Osteoblast (primary cell): ENCODE data around the gene SULT4A1. TPM values are rescaled to one million over a fixed set of nuclear protein-coding genes. Genes with fewer than 3 reads are reported as not detected.

Experiments
- DNase-seq: peaks from one replicate; pipeline ENCODE4 v3.0.0; 2011; ENCODE audit warnings: low spot score, mixed read lengths; ENCODE audit not compliant: insufficient read length; ENCODE audit errors: missing footprints
- H2AFZ ChIP-seq: 2 replicates; pipeline ENCODE4 v1.6.0; 2011; ENCODE audit warnings: mild to moderate bottlenecking, low read length
- H3K27ac ChIP-seq: 2 replicates; pipeline ENCODE4 v1.5.1; 2011; ENCODE audit warnings: mild to moderate bottlenecking, low read depth, low read length, moderate library complexity
- H3K27me3 ChIP-seq: 2 replicates; pipeline ENCODE4 v1.6.0; 2012; ENCODE audit warnings: mild to moderate bottlenecking, control low read depth, inconsistent platforms, low read length, moderate library complexity; ENCODE audit not compliant: insufficient read depth
- H3K36me3 ChIP-seq: 2 replicates; pipeline ENCODE4 v1.5.1; 2011; ENCODE audit warnings: mild to moderate bottlenecking, low read length, control low read depth, moderate library complexity; ENCODE audit not compliant: insufficient read depth
- H3K4me1 ChIP-seq: 2 replicates; pipeline ENCODE4 v1.5.1; 2011; ENCODE audit warnings: mild to moderate bottlenecking, low read length, control low read depth, moderate library complexity; ENCODE audit not compliant: insufficient read depth
- H3K4me2 ChIP-seq: 2 replicates; pipeline ENCODE4 v1.6.0; 2011; ENCODE audit warnings: mild to moderate bottlenecking, low read length; ENCODE audit not compliant: insufficient read depth
- H3K4me3 ChIP-seq: fragments of 200-600 bp; sonication (generic); 3 replicates; pipeline ENCODE4 v1.5.1; 2012; ENCODE audit warnings: mild to moderate bottlenecking, low read length, inconsistent platforms; ENCODE audit not compliant: insufficient read depth
- H3K79me2 ChIP-seq: 2 replicates; pipeline ENCODE4 v1.6.0; 2012; ENCODE audit warnings: mild to moderate bottlenecking, low read length, control low read depth, inconsistent platforms; ENCODE audit not compliant: insufficient read depth
- H3K9me3 ChIP-seq: 2 replicates; pipeline ENCODE4 v1.5.1; 2011; ENCODE audit warnings: low read depth, low read length, control low read depth
- H4K20me1 ChIP-seq: 2 replicates; pipeline ENCODE4 v1.6.0; 2012; ENCODE audit warnings: mild to moderate bottlenecking, low read length, control low read depth; ENCODE audit not compliant: insufficient read depth
- total RNA-seq: library from RNA; depleted of rRNA; stranded (reverse); fragments of >200 nt; gene quantifications from 2 replicates; pipeline ENCODE4 v1.2.3, GENCODE V29; 2012
- TF ChIP-seq, protein P1 (sequence below): IDR thresholded peaks from 2 replicates; pipeline ENCODE4 v1.5.1; 2011; ENCODE audit warnings: mild to moderate bottlenecking, low read depth, low read length, moderate library complexity; ENCODE audit errors: extremely low read depth

SULT4A1 gene
- total RNA-seq, 1 donor = under 0.01 TPM

- no peak overlapping the region for H3K4me3 ChIP-seq
- H3K4me1 ChIP-seq = no peaks in the 10 kb centered on the region
- H4K20me1 ChIP-seq = no peaks in the 10 kb centered on the region
- DNase-seq = peak; percentile 62
- H3K9me3 ChIP-seq = no peaks in the 10 kb centered on the region
- no peaks in the 10 kb centered on the region for H3K36me3 ChIP-seq
- H3K27me3 ChIP-seq = peaks cover 16% of the 10 kb centered on the region
- no peak overlapping the region for H2AFZ ChIP-seq
- TF ChIP-seq, protein P1, sequence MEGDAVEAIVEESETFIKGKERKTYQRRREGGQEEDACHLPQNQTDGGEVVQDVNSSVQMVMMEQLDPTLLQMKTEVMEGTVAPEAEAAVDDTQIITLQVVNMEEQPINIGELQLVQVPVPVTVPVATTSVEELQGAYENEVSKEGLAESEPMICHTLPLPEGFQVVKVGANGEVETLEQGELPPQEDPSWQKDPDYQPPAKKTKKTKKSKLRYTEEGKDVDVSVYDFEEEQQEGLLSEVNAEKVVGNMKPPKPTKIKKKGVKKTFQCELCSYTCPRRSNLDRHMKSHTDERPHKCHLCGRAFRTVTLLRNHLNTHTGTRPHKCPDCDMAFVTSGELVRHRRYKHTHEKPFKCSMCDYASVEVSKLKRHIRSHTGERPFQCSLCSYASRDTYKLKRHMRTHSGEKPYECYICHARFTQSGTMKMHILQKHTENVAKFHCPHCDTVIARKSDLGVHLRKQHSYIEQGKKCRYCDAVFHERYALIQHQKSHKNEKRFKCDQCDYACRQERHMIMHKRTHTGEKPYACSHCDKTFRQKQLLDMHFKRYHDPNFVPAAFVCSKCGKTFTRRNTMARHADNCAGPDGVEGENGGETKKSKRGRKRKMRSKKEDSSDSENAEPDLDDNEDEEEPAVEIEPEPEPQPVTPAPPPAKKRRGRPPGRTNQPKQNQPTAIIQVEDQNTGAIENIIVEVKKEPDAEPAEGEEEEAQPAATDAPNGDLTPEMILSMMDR = no peak
- H3K4me2 ChIP-seq = no peak overlapping the region
- H3K27ac ChIP-seq = no peak overlapping the region
- H3K79me2 ChIP-seq = no peaks in the 10 kb centered on the region
Measured at GRCh38 chr22:43886231-43886630, 23.9 kb upstream of the SULT4A1 start.

DNA sequence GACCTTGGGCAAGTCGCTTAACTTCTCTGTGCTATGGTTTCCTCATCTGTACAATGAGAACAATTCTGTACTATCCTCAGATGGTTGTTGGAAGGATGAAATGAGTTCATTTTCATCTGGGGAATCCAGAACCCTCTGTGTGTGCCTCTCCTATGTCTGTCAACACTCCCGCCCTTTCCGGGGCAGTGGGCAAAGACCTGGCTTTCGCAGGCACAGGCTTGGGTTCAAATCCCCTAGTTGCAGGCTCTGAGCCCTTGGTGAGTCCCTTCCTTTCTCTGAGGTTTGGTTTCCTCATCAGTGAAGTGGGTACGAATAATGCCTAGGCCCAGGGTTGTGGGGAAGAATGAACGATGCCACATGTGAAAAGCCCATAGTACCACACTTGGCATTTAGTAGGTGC is 23.5 kb upstream of the SULT4A1 start:
- no peaks in the 10 kb centered on the region for H4K20me1 ChIP-seq
- no peaks in the 10 kb centered on the region for H3K79me2 ChIP-seq
- H3K4me3 ChIP-seq = no peak overlapping the region
- no peaks in the 10 kb centered on the region for H3K4me1 ChIP-seq
- no peak overlapping the region for H3K4me2 ChIP-seq
- no peaks in the 10 kb centered on the region for H3K9me3 ChIP-seq
- no peaks in the 10 kb centered on the region for H3K36me3 ChIP-seq
- no peak overlapping the region for H3K27ac ChIP-seq
- DNase-seq = peak; percentile 17
- peaks cover 12% of the 10 kb centered on the region for H3K27me3 ChIP-seq
- H2AFZ ChIP-seq = no peak overlapping the region
- TF ChIP-seq, protein P1 = no peak

GRCh38 chr22:43885319-43885671 is 23.0 kb upstream of the SULT4A1 start:
- TF ChIP-seq, protein P1 = no peak

DNA sequence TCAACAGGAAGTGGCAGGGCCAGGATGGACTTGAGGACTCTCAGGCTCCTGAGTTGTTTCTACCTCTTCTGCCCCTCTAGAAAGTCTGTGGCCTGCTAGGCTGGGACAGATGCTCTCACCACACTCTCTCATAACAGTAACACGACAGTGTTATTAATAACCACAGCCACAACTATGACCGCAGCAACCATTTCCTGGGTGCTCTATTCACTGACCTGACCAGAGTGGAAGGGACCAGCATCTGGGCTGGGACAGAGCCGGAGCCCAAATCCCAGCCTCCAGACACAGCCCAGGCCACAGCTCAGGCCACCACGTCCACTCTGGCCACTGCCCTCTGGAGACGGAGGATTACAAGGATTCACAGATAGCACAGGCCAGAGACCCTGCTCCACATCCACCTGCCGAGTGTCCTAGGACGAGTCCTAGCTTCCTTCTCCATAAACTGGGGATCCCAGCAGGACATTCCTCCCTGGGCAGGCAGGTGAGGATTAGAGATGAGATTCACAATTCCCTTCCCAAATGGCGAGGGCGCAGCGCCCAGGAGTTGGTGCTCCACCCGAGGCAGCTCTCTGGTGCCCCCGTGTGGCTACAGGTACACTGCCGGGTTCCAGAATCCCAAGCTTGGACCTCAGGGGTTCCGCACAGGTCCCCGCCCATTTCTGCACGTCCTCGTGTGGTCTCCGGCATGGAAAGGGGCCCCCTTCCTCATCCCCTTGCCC is 22.4 kb upstream of the SULT4A1 start:
- no peak overlapping the region for H2AFZ ChIP-seq
- H3K4me1 ChIP-seq = no peaks in the 10 kb centered on the region
- DNase-seq = peak; percentile 96
- H3K79me2 ChIP-seq = no peaks in the 10 kb centered on the region
- H3K9me3 ChIP-seq = no peaks in the 10 kb centered on the region
- H3K36me3 ChIP-seq = no peaks in the 10 kb centered on the region
- H4K20me1 ChIP-seq = no peaks in the 10 kb centered on the region
- no peak overlapping the region for H3K4me2 ChIP-seq
- H3K4me3 ChIP-seq = no peak overlapping the region
- H3K27ac ChIP-seq = no peak overlapping the region
- peaks cover 4% of the 10 kb centered on the region for H3K27me3 ChIP-seq
- TF ChIP-seq, protein P1 = peak; percentile 68

More at GRCh38 chr22:43885319-43885671, 23.0 kb upstream of the SULT4A1 start:
- Histone ChIP-seq H3K4me1 (no peaks in the 10 kb centered on the region), H3K4me3 (no peak overlapping the region), H4K20me1 (no peaks in the 10 kb centered on the region), H3K36me3 (no peaks in the 10 kb centered on the region), H3K9me3 (no peaks in the 10 kb centered on the region), H3K4me2 (no peak overlapping the region), H3K27me3 (peaks cover 7% of the 10 kb centered on the region), H3K27ac (no peak overlapping the region), H3K79me2 (no peaks in the 10 kb centered on the region), H2AFZ (no peak overlapping the region)
- peak; percentile 13 for DNase-seq
